K562 (cell line): ENCODE measurements around the gene CFAP126. TPM values are rescaled to one million over a fixed set of nuclear protein-coding genes. Genes with fewer than 3 reads are reported as not detected.

ENCODE experiments used
- ATAC-seq: fragments of 200-7000 bp; cut with Tn5 transposase; 3 replicates; pipeline ENCODE4 v1.9.1; 2020; ENCODE audit warnings: moderate library complexity
- BruUV-seq: library from RNA; stranded (reverse); fragments of 400-500 nt; replicated peaks from 2 replicates; lab custom pipeline; 2021; lab: Mats Ljungman, UMichigan
- CTCF ChIA-PET: fragments of 300-600 bp; formaldehyde crosslinking; extraction: SDS; loops from one replicate; lab custom pipeline; 2021; ENCODE audit warnings: low intra/inter-chr PET ratio; lab: Yijun Ruan, JAX
- POLR2A ChIA-PET: fragments of 300-600, 350-650 bp; sonication (Branson Sonifier 250); formaldehyde crosslinking; extraction: SDS; loops from one replicate; lab custom pipeline; 2021; ENCODE audit warnings: antibody characterized with exemption, inconsistent platforms; lab: Yijun Ruan, JAX
- DNase-seq, 4 experiments: peaks; one replicate each; pipeline versions ENCODE4 v3.0.0 to v3.0.0-alpha.2; 2011 to 2018; ENCODE audit warnings: low spot score in 3 of 4, mixed read lengths in 3 of 4; ENCODE audit errors: extremely low read depth in 1 of 4
- FAIRE-seq: peaks from 2 replicates; lab custom pipeline; 2011; peaks lifted over from hg19 to GRCh38; lab: Jason Lieb, UNC
- H2AFZ ChIP-seq: 2 replicates; pipeline ENCODE4 v1.6.0; 2011; ENCODE audit warnings: low read depth, low read length, control low read depth, inconsistent platforms
- H3K27ac ChIP-seq: fragments of 200-600 bp; 3 replicates; pipeline ENCODE4 v1.8.0; 2011; ENCODE audit warnings: low read depth, mild to moderate bottlenecking, control low read depth, inconsistent platforms, low read length, moderate library complexity, mixed read lengths; ENCODE audit errors: extremely low read depth
- H3K27me3 ChIP-seq, 2 experiments: fragments of 300-600 bp in 1 of 2; 2 replicates in 1 of 2; 3 replicates in 1 of 2; pipeline versions ENCODE4 v1.6.0 to v1.8.0; 2011; ENCODE audit warnings: inconsistent platforms in 2 of 2, low read length in 2 of 2, mild to moderate bottlenecking in 1 of 2, mixed read lengths in 1 of 2, moderate library complexity in 1 of 2; ENCODE audit not compliant: control insufficient read depth in 2 of 2, insufficient read depth in 2 of 2
- H3K36me3 ChIP-seq: fragments of 300-600 bp; 3 replicates; pipeline ENCODE4 v1.8.0; 2011; ENCODE audit warnings: mild to moderate bottlenecking, low read length, inconsistent platforms; ENCODE audit not compliant: control insufficient read depth, insufficient read depth
- H3K4me1 ChIP-seq, 2 experiments: fragments of 200-600 bp in 1 of 2; replicated peaks in 1 of 2; 2 replicates in 1 of 2; 3 replicates in 1 of 2; pipeline versions ENCODE4 v1.5.1 to v1.8.0; 2011; ENCODE audit warnings: inconsistent platforms in 2 of 2, low read length in 2 of 2, mild to moderate bottlenecking in 1 of 2, mixed read lengths in 1 of 2, moderate library complexity in 1 of 2; ENCODE audit not compliant: control insufficient read depth in 2 of 2, insufficient read depth in 2 of 2
- H3K4me2 ChIP-seq: 2 replicates; pipeline ENCODE4 v1.6.1; 2011; ENCODE audit warnings: low read length, control low read depth, inconsistent platforms, mixed read lengths; ENCODE audit not compliant: insufficient read depth
- H3K4me3 ChIP-seq: fragments of 200-600 bp; sonication (generic), shearing (Covaris generic); 2 replicates; pipeline ENCODE4 v1.5.1; 2016; ENCODE audit warnings: control low read depth, inconsistent platforms
- H3K79me2 ChIP-seq: fragments of 200-600 bp; 3 replicates; pipeline ENCODE4 v1.8.0; 2011; ENCODE audit warnings: low read length, inconsistent platforms; ENCODE audit not compliant: control insufficient read depth, insufficient read depth
- H3K9ac ChIP-seq, 2 experiments: 2 replicates each; pipeline versions ENCODE4 v1.6.0 to v1.6.1; 2011; ENCODE audit warnings: low read depth in 2 of 2, low read length in 2 of 2, control low read depth in 1 of 2, inconsistent platforms in 1 of 2, mild to moderate bottlenecking in 1 of 2, mixed read lengths in 1 of 2; ENCODE audit not compliant: insufficient read depth in 1 of 2
- H3K9me1 ChIP-seq: one replicate; pipeline ENCODE4 v1.6.0; 2011; ENCODE audit warnings: inconsistent platforms, mild to moderate bottlenecking, low read length, moderate library complexity; ENCODE audit not compliant: control insufficient read depth, insufficient read depth
- H3K9me3 ChIP-seq: replicated peaks from 2 replicates; pipeline ENCODE4 v1.5.1; 2011; ENCODE audit warnings: low read depth, low read length, inconsistent platforms; ENCODE audit not compliant: control insufficient read depth, insufficient read depth
- H4K20me1 ChIP-seq: replicated peaks from 2 replicates; pipeline ENCODE4 v1.6.1; 2011; ENCODE audit warnings: low read length, inconsistent platforms, mixed read lengths; ENCODE audit not compliant: control insufficient read depth, insufficient read depth
- ASH1L ChIP-seq: fragments of 450-650 bp; IDR thresholded peaks from 2 replicates; pipeline ENCODE4 v1.6.1; 2018; ENCODE audit warnings: borderline replicate concordance, mild to moderate bottlenecking, low read depth; ENCODE audit not compliant: partially characterized antibody
- BMI1 ChIP-seq: fragments of 150-350 bp; IDR thresholded peaks from 2 replicates; pipeline ENCODE4 v1.6.1; 2014; ENCODE audit warnings: low read length
- NKRF ChIP-seq: fragments of 450-650 bp; IDR thresholded peaks from 2 replicates; pipeline ENCODE4 v1.6.1; 2016; ENCODE audit warnings: borderline replicate concordance
- POLR2G ChIP-seq: fragments of 200-400 bp; formaldehyde crosslinking; IDR thresholded peaks from 2 replicates; pipeline ENCODE4 v1.6.1; 2017; ENCODE audit warnings: low read depth, mild to moderate bottlenecking, antibody characterized with exemption, low read length, moderate library complexity
- SMARCA4 ChIP-seq: fragments of 450-650 bp; IDR thresholded peaks from 2 replicates; pipeline ENCODE4 v1.6.1; 2016
- SRSF1 ChIP-seq: fragments of 200-400 bp; formaldehyde crosslinking; IDR thresholded peaks from 2 replicates; pipeline ENCODE4 v1.6.1; 2017; ENCODE audit warnings: mild to moderate bottlenecking, low read depth, low read length, moderate library complexity
- TAF1 ChIP-seq: IDR thresholded peaks from 2 replicates; pipeline ENCODE4 v1.6.1; 2011; ENCODE audit warnings: mild to moderate bottlenecking, low read length, moderate library complexity; ENCODE audit not compliant: insufficient read depth, control insufficient read depth, severe bottlenecking; ENCODE audit errors: extremely low read depth
- TFAM ChIP-seq: fragments of 250-450 bp; sonication (Bioruptor Pico); conservative IDR thresholded peaks from 2 replicates; pipeline ENCODE4 v1.5.0; 2021; ENCODE audit warnings: mild to moderate bottlenecking, moderate library complexity
- ZC3H11A ChIP-seq: IDR thresholded peaks from 2 replicates; pipeline ENCODE4 v1.6.1; 2012; ENCODE audit warnings: low read depth, low read length, improper control_type of control experiment
- ZFPM2 ChIP-seq: fragments of 250-450 bp; sonication (Bioruptor Pico); IDR thresholded peaks from 2 replicates; pipeline ENCODE4 v1.5.1; 2022; ENCODE audit warnings: mild to moderate bottlenecking
- ZKSCAN8 ChIP-seq: fragments of 200-800 bp; sonication (Bioruptor generic); IDR thresholded peaks from 2 replicates; pipeline ENCODE4 v1.6.1; 2016; ENCODE audit warnings: missing genetic modification characterization, missing compliant biosample characterization
- ZNF561 ChIP-seq: fragments of 450-650 bp; formaldehyde crosslinking; conservative IDR thresholded peaks from 2 replicates; pipeline ENCODE4 v1.4.0; 2020; ENCODE audit warnings: mild to moderate bottlenecking, moderate library complexity
- ZNF717 ChIP-seq: fragments of 250-450 bp; sonication (Bioruptor Pico); IDR thresholded peaks from 2 replicates; pipeline ENCODE4 v1.5.0; 2021
- ZNF79 ChIP-seq: fragments of 250-450 bp; sonication (Bioruptor Pico); IDR thresholded peaks from 2 replicates; pipeline ENCODE4 v1.4.0; 2020; ENCODE audit warnings: low read depth, mild to moderate bottlenecking, moderate library complexity
- WGBS: fragments of 100-300 bp; shearing (Covaris generic); methylation state at CpG from one replicate; pipeline ENCODE4 v1.1.6; 2016; ENCODE audit warnings: low coverage, mixed read lengths; ENCODE audit not compliant: insufficient coverage; ENCODE audit errors: missing lambda C conversion rate; 5-methylcytosine and 5-hydroxymethylcytosine counted together
- in situ Hi-C: fragments of 300-500 bp; cut with MboI; formaldehyde crosslinking; loops from 4 replicates; pipeline ENCODE4 v1.15.0; 2018; ENCODE audit warnings: inconsistent platforms, mixed read lengths
- intact Hi-C: fragments of 100-400 bp; cut with micrococcal nuclease; formaldehyde crosslinking; loops from 2 replicates; pipeline ENCODE4 v1.14.2; 2022
- polyA plus RNA-seq, 8 experiments: library from polyadenylated mRNA; depleted of rRNA in 4 of 8; stranded (reverse) in 5 of 8; unstranded in 3 of 8; fragments of >200 nt; fragmentation: Nextera tagmentation in 2 of 8; fragmentation: Illumina TruSeq in 1 of 8; extraction: Ambion mirVana in 2 of 8; extraction: Trizol in 1 of 8; gene quantifications; 2 replicates each; pipeline versions ENCODE4 v1.2.1 to v1.2.3, GENCODE V29; 2011 to 2014; ENCODE audit warnings: inconsistent platforms in 1 of 8, missing spikeins in 1 of 8
- total RNA-seq, 7 experiments: library from RNA; depleted of rRNA in 6 of 7; stranded (reverse); fragments of >200 nt in 6 of 7; fragmentation: Illumina TruSeq in 2 of 7; extraction: Trizol in 2 of 7; gene quantifications; 2 replicates each; pipeline versions ENCODE4 v1.2.1 to v1.2.3, GENCODE V29; 2011 to 2021; ENCODE audit warnings: low replicate concordance in 1 of 7

The CFAP126 gene
- total and polyA plus RNA-seq, 9 of the 15 experiments (the other 6 are each of a cell fraction or from before 2014, with no cell fraction given), result not detected

GRCh38 chr1:161342821-161343220 is 24.9 kb downstream of the CFAP126 start:
- TF ChIP-seq ZNF717 (CRISPR knock-in tag) (no peak), ZC3H11A (no peak), POLR2G (no peak), ZKSCAN8 (CRISPR knock-in tag) (no peak), ASH1L (no peak), SMARCA4 (no peak), TFAM (no peak)
- POLR2A ChIA-PET, result no interaction called here
- BruUV-seq, result no TSS peak
- Histone ChIP-seq H3K9ac (no peak overlapping the region), H3K4me1 (no peaks in the 10 kb centered on the region), H2AFZ (no peak overlapping the region), H3K36me3 (peaks cover 62% of the 10 kb centered on the region; the same call in 2 of the 3 replicates), H3K9me3 (no peaks in the 10 kb centered on the region), H3K4me3 (no peak overlapping the region), H3K9me1 (no peaks in the 10 kb centered on the region), H3K4me2 (no peak overlapping the region), H3K27ac (no peak overlapping the region), H4K20me1 (no peaks in the 10 kb centered on the region), H3K79me2 (no peaks in the 10 kb centered on the region), H3K27me3 (no peaks in the 10 kb centered on the region)
- CTCF ChIA-PET, result no interaction called here
- in situ Hi-C loops (no loop called here), intact Hi-C loops (no loop called here)
- no peak for DNase-seq
- no peak for FAIRE-seq
- 88% methylated on average over 5 of the region's 5 CpGs for WGBS
- no peak for ATAC-seq

- Histone ChIP-seq H3K79me2 (no peaks in the 10 kb centered on the region), H3K4me1 (no peaks in the 10 kb centered on the region), H3K27ac (no peak overlapping the region), H3K9me3 (no peaks in the 10 kb centered on the region), H3K4me3 (no peak overlapping the region), H2AFZ (no peak overlapping the region), H3K36me3 (peaks cover 68% of the 10 kb centered on the region; the same call in 2 of the 3 replicates), H3K27me3 (no peaks in the 10 kb centered on the region), H4K20me1 (no peaks in the 10 kb centered on the region), H3K9ac (no peak overlapping the region), H3K4me2 (no peak overlapping the region), H3K9me1 (no peaks in the 10 kb centered on the region)
- no peak for DNase-seq
- ChIA-PET CTCF (no interaction called here), POLR2A (no interaction called here)
- FAIRE-seq, result no peak
- 90% methylated on average over 2 of the region's 2 CpGs for WGBS
- BruUV-seq, result TSS peak; percentile 17
- in situ Hi-C loops (no loop called here), intact Hi-C loops (no loop called here)
- no peak for ATAC-seq
- TF ChIP-seq BMI1, result no peak
- no peak for TF ChIP-seq ZFPM2 (CRISPR knock-in tag)
- no peak for TF ChIP-seq NKRF
- TF ChIP-seq SRSF1, result no peak
- no peak for TF ChIP-seq ZNF561 (CRISPR knock-in tag)
- TF ChIP-seq ZNF79 (CRISPR knock-in tag), result no peak
- TF ChIP-seq TAF1, result no peak
Measured at GRCh38 chr1:161342177-161342576, 25.5 kb downstream of the CFAP126 start.
